Testis (tissue), 2 donors: ENCODE measurements around the gene B3GALT6.

Source experiments
- CTCF ChIP-seq, 3 experiments: fragments of 450-650 bp in 2 of 3; fragments of 200-600 bp in 1 of 3; sonication (generic) in 1 of 3; IDR thresholded peaks; one replicate each; pipeline ENCODE4 v1.5.1; 2016 to 2019; ENCODE audit warnings: antibody characterized with exemption in 3 of 3, mild to moderate bottlenecking in 2 of 3, moderate library complexity in 1 of 3
- POLR2A ChIP-seq: fragments of 450-650 bp; IDR thresholded peaks from one replicate; pipeline ENCODE4 v1.6.1; 2017; ENCODE audit warnings: antibody characterized with exemption, mild to moderate bottlenecking, moderate library complexity

- no peak for TF ChIP-seq CTCF (IDR thresholded peaks at IDR 0.05)
- no peak for TF ChIP-seq POLR2A
Observed at GRCh38 chr1:1206376-1206965, 25.6 kb upstream of the B3GALT6 start, which contains the start of gene TNFRSF18.
